ENCODE measurements around the gene NRIP1.

The NRIP1 gene

GRCh38 chr21:15029077-15029476 lies 35.7 kb downstream of the NRIP1 start:
- no peak for TF ChIP-seq CTCF (IDR thresholded peaks at IDR 0.05; ENCODE audit: borderline replicate concordance, insufficient read depth, low read depth, low read length)

DNA sequence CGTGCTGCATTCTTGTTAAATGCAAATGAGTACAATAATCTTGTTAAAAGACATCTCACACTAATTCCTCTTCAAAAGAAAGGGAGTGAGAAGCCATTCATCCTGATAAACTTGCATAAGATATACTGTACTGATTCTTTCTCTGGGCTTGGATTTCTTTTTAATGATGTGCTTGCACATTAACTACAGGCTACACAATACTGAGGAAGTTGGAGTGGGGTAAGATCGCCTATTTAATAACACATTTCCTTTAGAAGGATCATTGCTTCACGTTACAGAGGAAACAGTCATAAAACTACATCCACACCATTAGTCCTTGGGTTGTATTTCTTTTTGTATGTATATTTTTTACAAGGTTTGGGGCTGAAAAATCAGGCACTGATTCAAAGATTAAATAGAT lies 36.6 kb downstream of the NRIP1 start:
- H3K4me3 ChIP-seq (ENCODE audit: low read depth, low read length) = no peak overlapping the region
- TF ChIP-seq CTCF (IDR thresholded peaks at IDR 0.05; ENCODE audit: borderline replicate concordance, insufficient read depth, low read depth, low read length) = no peak

More at GRCh38 chr21:15029077-15029476, 35.7 kb downstream of the NRIP1 start:
- H3K4me3 ChIP-seq (ENCODE audit: low read depth, low read length) = no peak overlapping the region

GRCh38 chr21:15027056-15027455 lies 37.7 kb downstream of the NRIP1 start:
- H3K4me3 ChIP-seq (ENCODE audit: low read depth, low read length) = no peak overlapping the region
- TF ChIP-seq CTCF (IDR thresholded peaks at IDR 0.05; ENCODE audit: borderline replicate concordance, insufficient read depth, low read depth, low read length) = no peak

- TF ChIP-seq CTCF (IDR thresholded peaks at IDR 0.05; ENCODE audit: borderline replicate concordance, insufficient read depth, low read depth, low read length) = no peak
Observed at GRCh38 chr21:15026370-15026769, 38.4 kb downstream of the NRIP1 start.

DNA sequence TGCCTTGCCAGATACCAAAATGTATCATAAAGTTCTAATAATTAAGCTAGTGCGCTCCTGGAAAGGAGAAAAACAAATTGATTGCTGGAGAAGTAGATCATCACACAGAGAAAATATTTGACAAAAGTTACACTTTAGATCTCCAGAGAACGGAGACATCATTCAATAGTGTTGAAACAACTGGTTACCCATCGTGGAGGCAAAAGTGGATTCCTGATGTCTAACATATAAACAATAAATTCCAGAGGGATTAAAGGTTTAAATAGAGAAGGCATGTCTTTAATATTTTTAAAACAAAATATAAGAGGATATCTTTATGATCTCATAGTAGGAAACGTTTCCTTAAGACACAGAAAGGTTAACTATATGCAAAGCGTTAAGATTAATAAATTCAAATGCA lies 41.0 kb downstream of the NRIP1 start:
- no peak for TF ChIP-seq CTCF (IDR thresholded peaks at IDR 0.05; ENCODE audit: borderline replicate concordance, insufficient read depth, low read depth, low read length)
- H3K4me3 ChIP-seq (ENCODE audit: low read depth, low read length) = no peak overlapping the region

More at GRCh38 chr21:15026370-15026769, 38.4 kb downstream of the NRIP1 start:
- H3K4me3 ChIP-seq (ENCODE audit: low read depth, low read length) = no peak overlapping the region

- no peak overlapping the region for H3K4me3 ChIP-seq (ENCODE audit: low read depth, low read length)
- no peak for TF ChIP-seq CTCF (IDR thresholded peaks at IDR 0.05; ENCODE audit: borderline replicate concordance, insufficient read depth, low read depth, low read length)
Observed at GRCh38 chr21:15022608-15023261, 42.1 kb downstream of the NRIP1 start.

DNA sequence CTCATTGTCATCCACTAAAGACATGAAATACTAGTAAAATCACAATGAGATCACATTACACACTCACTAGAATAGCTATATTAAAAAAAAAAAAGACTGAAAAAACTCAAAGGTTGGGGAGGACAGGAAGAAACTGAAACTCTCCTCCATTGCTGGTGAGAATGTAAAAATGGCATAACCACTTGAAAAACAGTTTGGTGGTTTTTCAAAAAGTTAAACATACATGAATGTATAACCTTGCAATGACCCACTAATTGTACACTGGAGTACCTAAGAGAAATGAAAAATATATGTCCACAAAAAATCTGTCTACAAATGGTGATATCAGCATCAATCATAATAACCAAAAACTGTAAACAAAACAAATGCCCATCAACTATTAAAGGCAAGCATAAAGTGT lies 44.0 kb downstream of the NRIP1 start:
- TF ChIP-seq CTCF (IDR thresholded peaks at IDR 0.05; ENCODE audit: borderline replicate concordance, insufficient read depth, low read depth, low read length) = no peak
- no peak overlapping the region for H3K4me3 ChIP-seq (ENCODE audit: low read depth, low read length)
